ENCODE data around the gene CEP112.

GRCh38 chr17:66167189-66167815, 24.6 kb downstream of the CEP112 start:
- TF ChIP-seq CSRNP3 (CRISPR knock-in tag; IDR thresholded peaks at IDR 0.05) (no peak), OSR1 (CRISPR knock-in tag; IDR thresholded peaks at IDR 0.05) (no peak), POU6F1 (CRISPR knock-in tag; IDR thresholded peaks at IDR 0.05; ENCODE audit: borderline replicate concordance, low read depth) (no peak), ZNF8 (CRISPR knock-in tag; IDR thresholded peaks at IDR 0.05) (no peak), PATZ1 (CRISPR knock-in tag; IDR thresholded peaks at IDR 0.05; ENCODE audit: borderline replicate concordance) (no peak), ISL1 (CRISPR knock-in tag; IDR thresholded peaks at IDR 0.05) (no peak)
